HG03108 (cell line): ENCODE data around the gene NOXO1.
A peak's percentile ranks its signal among the peaks of the same experiment; 100 is the strongest.
"Not testable (repeated sequence)": the region's sequence is repeated elsewhere in the genome, so short reads cannot be mapped to it uniquely, and the experiment has no call there.

Experiments used
- ATAC-seq: cut with Tn5 transposase; IDR thresholded peaks from one replicate; pipeline ENCODE4 v1.9.1; 2021; ENCODE audit warnings: moderate library complexity; ENCODE audit not compliant: unreplicated experiment

NOXO1 gene

GRCh38 chr16:1942810-1943726 lies 38.2 kb downstream of the NOXO1 start, which contains the start of gene MSRB1:
MSRB1 (minus strand) TSS chr16:1943199; CDS start chr16:1943156, 43 bp downstream.
- peak; percentile 96 for ATAC-seq

GRCh38 chr16:1942047-1942809 lies 39.0 kb downstream of the NOXO1 start:
- ATAC-seq: no peak

GRCh38 chr16:1941162-1942046 lies 39.9 kb downstream of the NOXO1 start:
- no peak for ATAC-seq

- no peak for ATAC-seq
Measured at GRCh38 chr16:1940273-1941161, 40.8 kb downstream of the NOXO1 start.

- ATAC-seq: not testable (repeated sequence)
Measured at GRCh38 chr16:1939833-1940232, 41.4 kb downstream of the NOXO1 start.

- no peak for ATAC-seq
Measured at GRCh38 chr16:1938910-1939309, 42.4 kb downstream of the NOXO1 start.

GRCh38 chr16:1938316-1938715 lies 43.0 kb downstream of the NOXO1 start:
- ATAC-seq: no peak

DNA sequence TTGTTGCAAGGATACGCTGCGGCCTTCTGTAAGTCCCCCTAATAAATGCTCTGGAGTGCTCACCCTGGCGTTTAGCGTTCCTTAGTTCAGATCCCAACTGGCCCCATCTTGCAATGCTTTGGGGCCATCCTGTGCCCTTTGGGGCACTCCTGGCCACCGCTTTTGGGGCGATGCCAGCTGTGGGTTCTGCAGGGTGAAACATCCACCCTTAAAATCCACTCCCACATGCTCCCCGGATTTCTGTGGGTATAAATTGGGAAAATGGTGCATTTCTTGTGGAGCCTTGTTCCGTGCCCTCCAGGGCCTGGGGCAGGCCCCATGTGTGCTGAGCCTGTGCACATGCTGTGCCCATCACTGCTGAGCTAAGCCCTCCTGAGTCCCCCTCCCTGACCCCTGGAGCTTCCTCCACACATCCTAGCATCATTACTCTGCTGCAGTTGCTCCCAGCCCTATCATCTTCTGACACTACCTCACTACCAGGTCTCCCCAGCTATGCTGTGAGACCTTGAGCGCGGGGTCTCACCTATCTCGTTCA lies 44.3 kb downstream of the NOXO1 start:
- no peak for ATAC-seq

GRCh38 chr16:1933097-1933661 lies 48.1 kb downstream of the NOXO1 start:
- no peak for ATAC-seq

- no peak for ATAC-seq
Measured at GRCh38 chr16:1932050-1933028, 48.9 kb downstream of the NOXO1 start.

- ATAC-seq: no peak
Measured at GRCh38 chr16:1930338-1930720, 50.9 kb downstream of the NOXO1 start.

- peak; percentile 80 for ATAC-seq
Measured at GRCh38 chr16:1929578-1930337, 51.5 kb downstream of the NOXO1 start.

DNA sequence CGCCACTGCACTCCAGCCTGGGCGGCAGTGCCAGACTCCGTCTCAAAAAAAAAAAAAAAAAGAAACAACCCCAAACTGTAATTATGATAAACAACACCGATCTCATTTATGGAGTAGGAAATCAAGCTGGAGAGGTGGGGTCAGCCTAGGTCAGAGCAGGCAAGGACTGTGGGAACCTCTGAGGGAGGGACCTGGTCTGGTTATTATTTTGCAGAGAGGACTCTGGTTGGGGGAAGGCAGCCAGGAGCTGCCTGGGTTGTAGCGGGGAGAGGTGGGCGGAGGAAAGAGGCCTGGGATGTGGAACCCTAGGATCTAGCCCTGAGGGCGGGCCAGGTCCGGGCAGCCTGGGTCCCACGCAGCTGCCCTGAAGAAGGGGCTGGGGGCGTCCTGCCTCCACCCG lies 52.2 kb downstream of the NOXO1 start:
- no peak for ATAC-seq
